ENCODE results near the gene CADPS.

CADPS gene

GRCh38 chr3:62405135-62405534, 470.1 kb downstream of the CADPS start:
- no peak for DNase-seq

DNA sequence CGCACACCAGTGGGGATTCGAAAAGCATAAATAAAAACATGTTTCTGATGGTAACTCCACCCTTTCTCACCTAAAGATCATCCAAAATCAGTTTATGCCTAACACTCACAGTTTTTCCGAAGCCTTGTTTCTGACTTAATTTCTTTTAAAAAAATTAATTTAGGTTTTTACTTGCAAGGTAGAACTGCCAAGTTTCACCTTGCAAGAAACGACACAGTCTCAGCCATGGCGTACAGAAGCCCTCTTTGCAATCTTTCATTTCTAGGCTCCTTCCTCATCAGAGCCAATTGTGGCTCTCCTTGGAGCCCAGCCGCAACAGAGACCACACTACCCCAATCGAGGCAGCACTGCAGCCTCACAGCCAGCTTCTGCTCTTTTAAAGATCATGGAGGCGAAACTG, 470.9 kb downstream of the CADPS start:
- no peak for DNase-seq

GRCh38 chr3:62403765-62404164, 471.5 kb downstream of the CADPS start:
- no peak for DNase-seq

- DNase-seq = no peak
Observed at GRCh38 chr3:62392626-62393292, 482.5 kb downstream of the CADPS start.

DNA sequence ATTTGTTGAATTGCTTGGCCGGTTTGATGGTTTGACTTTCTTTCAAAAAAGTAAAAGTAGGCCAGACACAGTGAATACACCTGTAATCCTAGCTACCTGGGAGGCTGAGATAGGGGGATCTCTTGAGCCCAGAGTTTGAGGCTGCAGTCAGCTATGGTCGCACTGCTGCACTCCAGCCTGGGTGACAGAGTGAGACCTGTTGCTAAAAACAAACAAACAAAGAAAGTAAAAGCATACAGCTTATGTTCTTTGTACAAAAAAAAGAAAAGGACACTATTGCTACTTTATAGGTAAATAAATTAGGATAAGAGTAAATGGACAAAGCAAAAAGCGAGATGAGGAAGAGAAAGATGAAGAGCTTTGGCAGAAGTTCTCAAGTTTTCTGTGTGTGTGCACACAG, 488.0 kb downstream of the CADPS start:
- no peak for DNase-seq

DNA sequence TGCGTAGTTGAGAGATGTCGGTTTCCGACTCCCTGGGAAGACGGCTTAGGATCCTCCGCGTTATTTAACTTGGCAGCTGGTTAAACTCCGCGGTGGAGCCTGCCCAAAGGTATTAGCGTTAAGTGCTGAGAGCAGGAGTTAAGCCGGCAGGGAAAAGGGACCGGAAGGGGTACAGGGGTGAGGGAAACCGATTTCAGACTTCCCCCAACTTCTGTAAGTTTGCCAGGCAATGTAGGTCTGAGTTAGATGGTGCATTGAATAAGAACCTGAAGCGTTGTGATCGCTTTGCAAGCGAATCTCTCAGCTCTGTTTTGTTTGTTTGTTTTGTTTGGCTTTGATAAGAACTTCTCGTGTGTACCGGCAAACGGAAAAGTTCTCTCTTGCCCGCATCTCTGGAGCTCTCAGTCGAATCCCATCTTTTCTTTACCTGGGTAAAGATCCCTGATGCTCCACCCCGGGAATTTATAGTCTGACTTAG, 495.9 kb downstream of the CADPS start:
- no peak for DNase-seq

- DNase-seq = no peak
Observed at GRCh38 chr3:62378921-62379320, 496.3 kb downstream of the CADPS start.

DNA sequence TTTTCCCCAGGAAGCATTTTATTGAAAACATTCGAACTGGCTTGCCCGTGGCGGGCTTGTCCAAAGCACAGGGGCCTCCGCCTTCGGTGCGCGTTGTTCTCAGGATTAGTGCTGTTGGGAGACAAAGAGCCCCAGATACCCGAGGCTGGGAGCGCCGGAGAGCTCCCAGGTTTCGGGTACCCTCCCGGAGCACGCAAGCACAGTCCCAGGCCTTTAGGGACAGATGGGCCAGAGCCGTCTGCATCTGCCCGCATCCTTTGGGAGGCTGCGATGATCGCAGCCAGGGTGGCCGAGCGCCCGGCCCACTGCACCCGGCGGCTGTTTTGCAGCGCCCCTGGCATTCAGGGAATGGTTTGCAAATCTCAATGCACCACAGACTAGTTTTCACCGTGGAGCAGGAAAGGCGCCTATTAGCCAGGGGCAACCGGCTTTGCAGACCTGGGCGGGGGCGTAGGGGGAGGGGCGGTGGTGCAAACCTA, 496.9 kb downstream of the CADPS start:
- no peak for DNase-seq

GRCh38 chr3:62376906-62377877, 498.0 kb downstream of the CADPS start:
- DNase-seq = no peak

GRCh38 chr3:62376454-62376720, 498.8 kb downstream of the CADPS start:
- DNase-seq = no peak

GRCh38 chr3:62375655-62376453, 499.4 kb downstream of the CADPS start:
- DNase-seq = no peak

DNA sequence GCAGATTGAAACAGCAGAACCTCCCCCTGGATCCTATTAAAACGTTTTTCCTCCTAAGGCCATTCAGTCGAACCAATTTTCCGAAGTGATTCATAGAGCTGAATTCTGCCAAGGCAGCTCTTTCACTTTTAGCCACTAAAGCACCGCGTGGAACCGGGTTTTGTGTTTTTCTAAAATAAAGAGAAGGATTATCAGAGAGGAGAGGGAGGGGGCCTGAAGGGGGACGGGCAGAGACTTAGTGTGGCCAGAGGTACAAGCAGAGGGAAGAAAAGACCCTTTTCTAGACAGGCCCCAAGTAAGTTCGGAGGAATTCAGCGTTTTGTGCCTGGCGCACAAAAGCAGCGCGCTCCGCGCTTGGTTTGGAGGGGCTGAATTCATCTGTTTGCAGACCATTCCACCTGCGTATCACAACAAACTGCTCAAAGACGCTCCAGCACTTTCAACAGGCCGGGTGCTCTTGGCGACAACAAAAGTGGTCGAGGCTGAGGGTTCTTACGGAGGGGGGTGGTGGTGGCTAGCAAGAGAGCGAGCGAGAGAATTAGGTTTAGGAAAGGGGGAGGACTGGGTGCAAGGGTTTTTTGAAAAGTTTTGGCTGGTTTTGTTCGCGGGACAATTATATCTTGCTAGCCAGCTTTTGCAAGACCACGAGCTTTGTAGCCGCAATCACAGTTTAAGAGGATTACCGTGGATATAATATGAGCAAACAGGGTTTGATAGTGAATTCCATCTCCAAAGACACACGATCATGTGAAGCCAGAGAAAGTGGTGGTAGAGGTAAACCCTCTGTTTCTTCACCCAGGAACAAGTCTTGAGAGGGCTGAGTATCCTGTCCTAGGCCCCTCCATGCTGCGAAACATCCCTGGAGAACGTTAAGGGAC, 500.6 kb downstream of the CADPS start:
- DNase-seq = no peak

DNA sequence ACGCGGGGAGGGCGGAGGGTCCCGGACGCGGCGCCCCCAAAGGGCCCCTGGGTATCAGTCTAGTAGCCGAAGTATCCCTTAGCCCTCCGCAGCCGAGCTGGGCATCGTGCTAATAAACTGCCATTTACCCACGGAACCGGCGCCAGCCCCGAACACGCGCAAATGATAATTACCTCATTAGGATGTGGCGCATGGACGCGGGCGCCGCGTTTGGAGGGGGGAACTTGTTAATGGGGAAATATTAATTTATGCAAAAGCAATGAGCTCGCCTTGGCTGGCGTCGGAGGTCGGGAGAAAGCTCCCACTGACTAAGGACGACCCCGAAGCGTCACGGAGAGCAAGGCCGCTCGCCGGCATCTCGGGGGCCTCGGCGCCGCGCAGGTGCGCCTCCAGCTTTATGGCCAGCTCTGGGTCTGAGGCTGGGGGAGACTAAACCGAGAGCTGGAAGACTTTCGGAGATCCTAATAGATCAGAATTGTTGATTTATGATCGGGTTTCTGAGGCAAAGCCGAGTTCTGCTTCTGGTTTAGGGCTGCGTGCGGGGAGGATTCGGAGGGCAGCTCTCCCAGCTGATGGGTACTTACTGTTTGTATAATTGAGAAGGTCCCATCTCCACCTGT, 501.4 kb downstream of the CADPS start:
- no peak for DNase-seq

DNA sequence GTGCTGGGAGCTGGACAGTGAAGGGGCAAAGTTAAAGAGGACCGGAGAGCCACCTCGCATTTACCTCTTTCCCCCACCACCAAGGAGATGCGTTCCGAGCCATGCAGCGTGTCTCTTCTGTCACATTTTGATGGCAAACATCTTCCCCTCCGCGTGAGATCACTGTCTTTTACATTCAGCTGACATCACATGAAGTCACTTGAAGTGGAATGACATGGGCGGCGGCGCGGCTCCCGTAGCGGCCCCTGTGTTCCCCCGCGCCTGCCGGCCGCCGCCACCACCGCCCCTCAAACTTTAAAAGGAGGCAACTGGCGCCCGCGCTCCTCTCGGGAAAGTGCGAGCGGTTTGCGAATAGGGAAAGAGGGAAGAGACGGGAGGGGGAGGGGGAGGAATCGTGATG, 502.0 kb downstream of the CADPS start, which contains the start of gene FEZF2:
Gene FEZF2 (minus strand): TSS at position 336 of the 400 bp plus-strand sequence. CDS start 682 bp downstream, outside the sequence.
- DNase-seq = no peak

- DNase-seq = no peak
Observed at GRCh38 chr3:62372621-62373041, 502.6 kb downstream of the CADPS start.

GRCh38 chr3:62371720-62372591, 503.3 kb downstream of the CADPS start:
- no peak for DNase-seq

- no peak for DNase-seq
Observed at GRCh38 chr3:62370858-62371719, 504.1 kb downstream of the CADPS start.

DNA sequence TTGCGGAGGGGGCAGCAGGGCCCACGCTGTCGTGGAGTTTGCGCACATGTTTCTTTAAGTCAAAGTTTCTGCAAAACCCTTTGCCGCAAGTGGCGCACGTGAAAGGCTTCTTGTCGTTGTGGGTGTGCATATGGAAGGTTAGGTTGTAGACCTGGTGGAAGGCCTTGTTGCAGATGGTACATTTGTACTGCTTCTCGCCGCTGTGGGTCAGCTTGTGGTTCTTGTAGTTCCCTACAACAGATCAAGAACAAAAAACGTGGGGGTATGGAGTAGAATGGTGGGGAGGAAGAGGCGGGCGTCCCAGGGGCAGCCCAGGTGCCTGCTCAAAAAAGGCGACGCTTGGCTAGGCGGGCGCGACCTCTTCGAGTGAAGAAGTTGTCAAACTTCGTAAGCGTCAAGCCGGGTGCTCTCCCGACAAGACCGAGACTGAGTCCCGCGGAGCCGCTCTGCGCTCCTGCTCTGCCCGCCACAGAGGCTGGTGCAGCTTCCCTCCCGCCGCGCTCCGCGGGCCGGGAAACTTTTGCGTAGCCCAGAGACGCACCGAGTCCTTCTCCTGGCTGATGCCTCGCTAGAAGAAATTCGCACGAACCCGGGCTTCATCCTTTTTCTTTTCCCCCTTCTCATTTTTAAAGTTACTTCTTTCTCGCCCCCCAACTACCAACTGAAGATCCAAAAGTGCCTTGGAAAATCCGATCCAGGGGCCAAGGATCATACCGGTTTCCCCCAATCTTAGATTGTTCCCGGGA, 504.9 kb downstream of the CADPS start:
- DNase-seq = no peak

DNA sequence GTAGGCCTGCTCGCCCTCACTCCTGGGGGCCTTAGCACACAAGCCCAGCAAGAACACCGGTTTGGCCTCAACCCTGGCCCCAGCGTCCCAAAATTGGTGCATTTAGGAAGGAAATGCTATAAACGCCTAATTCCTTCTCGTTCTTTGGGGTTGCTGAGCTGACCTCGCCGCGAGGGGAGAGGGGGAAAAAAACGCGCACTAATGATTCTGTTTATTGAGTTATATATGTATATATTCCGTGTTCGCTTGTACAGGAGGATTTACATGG, 505.8 kb downstream of the CADPS start:
- DNase-seq = no peak

All from activated CD4-positive, alpha-beta T cell treated with anti-CD3 and anti-CD28 coated beads, Interleukin-2, amount 50 U/mL, for 16 hours (primary cell).